ENCODE data around the gene BCL2.

DNA sequence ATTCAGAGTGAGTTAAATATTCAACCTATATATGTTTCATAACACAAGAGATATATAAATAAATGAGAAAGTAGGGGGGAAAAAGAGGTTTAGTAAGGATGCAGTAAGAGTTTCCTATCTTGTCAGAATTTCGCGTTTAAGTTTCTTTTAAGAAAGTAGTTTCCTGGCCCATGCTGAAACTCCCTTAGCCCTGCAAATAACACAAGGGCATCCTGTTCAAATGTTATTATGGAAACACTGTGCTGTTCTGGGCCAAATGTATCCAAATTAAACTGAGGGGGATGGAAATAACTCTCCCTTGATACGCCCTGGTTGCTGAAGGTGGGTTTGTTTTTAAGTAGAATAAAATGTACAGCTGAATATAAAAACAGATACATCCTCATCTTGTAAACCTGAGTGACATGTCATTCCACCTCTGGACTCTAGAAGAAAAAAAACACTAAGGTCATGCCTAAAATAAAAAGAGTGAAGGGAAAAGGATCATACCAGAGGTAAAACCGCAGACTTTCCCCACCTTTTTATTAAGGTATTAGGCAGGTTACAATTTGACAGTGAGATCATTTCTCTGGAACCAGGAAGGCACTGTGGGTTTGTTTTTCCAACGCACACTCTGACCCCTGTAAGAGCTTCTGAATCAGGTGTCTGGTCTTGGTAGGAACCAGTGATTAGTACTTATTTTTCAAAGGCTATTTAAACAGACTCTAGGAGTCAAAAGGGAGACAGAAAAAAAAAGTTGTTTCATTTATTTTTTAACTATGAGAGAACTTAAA lies 16.7 kb downstream of the BCL2 start:
- TF ChIP-seq, protein P1, sequence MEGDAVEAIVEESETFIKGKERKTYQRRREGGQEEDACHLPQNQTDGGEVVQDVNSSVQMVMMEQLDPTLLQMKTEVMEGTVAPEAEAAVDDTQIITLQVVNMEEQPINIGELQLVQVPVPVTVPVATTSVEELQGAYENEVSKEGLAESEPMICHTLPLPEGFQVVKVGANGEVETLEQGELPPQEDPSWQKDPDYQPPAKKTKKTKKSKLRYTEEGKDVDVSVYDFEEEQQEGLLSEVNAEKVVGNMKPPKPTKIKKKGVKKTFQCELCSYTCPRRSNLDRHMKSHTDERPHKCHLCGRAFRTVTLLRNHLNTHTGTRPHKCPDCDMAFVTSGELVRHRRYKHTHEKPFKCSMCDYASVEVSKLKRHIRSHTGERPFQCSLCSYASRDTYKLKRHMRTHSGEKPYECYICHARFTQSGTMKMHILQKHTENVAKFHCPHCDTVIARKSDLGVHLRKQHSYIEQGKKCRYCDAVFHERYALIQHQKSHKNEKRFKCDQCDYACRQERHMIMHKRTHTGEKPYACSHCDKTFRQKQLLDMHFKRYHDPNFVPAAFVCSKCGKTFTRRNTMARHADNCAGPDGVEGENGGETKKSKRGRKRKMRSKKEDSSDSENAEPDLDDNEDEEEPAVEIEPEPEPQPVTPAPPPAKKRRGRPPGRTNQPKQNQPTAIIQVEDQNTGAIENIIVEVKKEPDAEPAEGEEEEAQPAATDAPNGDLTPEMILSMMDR (IDR thresholded peaks at IDR 0.05), result no peak
- no peak for TF ChIP-seq POLR2AphosphoS5 (IDR thresholded peaks at IDR 0.05)
- TF ChIP-seq POLR2A (IDR thresholded peaks at IDR 0.05; ENCODE audit: low read depth), result no peak
